PC-3 (cell line): Measurements from ENCODE around the gene C1D. TPM values are rescaled to one million over a fixed set of nuclear protein-coding genes. Genes with fewer than 3 reads are reported as not detected.

ENCODE experiments used
- ATAC-seq: fragments of 200-7000 bp; cut with Tn5 transposase; 2 replicates; pipeline ENCODE4 v1.9.1; 2020; ENCODE audit warnings: mild to moderate bottlenecking, moderate library complexity
- BruUV-seq: library from RNA; stranded (reverse); fragments of 400-500 nt; replicated peaks from 2 replicates; lab custom pipeline; 2021; lab: Mats Ljungman, UMichigan
- CTCF ChIA-PET: fragments of 300-600 bp; sonication (Branson Sonifier 250); formaldehyde crosslinking; loops from one replicate; lab custom pipeline; 2022; ENCODE audit warnings: antibody characterized with exemption; lab: Charles Lee
- POLR2A ChIA-PET: fragments of 300-600 bp; sonication (Branson Sonifier 250); formaldehyde crosslinking; loops from one replicate; lab custom pipeline; 2022; ENCODE audit warnings: antibody characterized with exemption; ENCODE audit not compliant: unreplicated experiment; lab: Charles Lee
- DNase-seq: peaks from one replicate; pipeline ENCODE4 v3.0.0-alpha.2; 2015
- H2AFZ ChIP-seq: fragments of 300-600 bp; sonication (generic); 2 replicates; pipeline ENCODE4 v1.6.0; 2016; ENCODE audit warnings: antibody characterized with exemption, low read length
- H3F3A ChIP-seq: fragments of 300-600 bp; sonication (generic); one replicate; pipeline ENCODE4 v1.6.0; 2017; ENCODE audit warnings: antibody characterized with exemption, low read length, control low read depth, mild to moderate bottlenecking; ENCODE audit not compliant: unreplicated experiment
- H3K27ac ChIP-seq: fragments of 300-600 bp; sonication (generic); 2 replicates; pipeline ENCODE4 v1.5.1; 2016; ENCODE audit warnings: mild to moderate bottlenecking, low read length
- H3K27me3 ChIP-seq: fragments of 300-600 bp; sonication (generic); 2 replicates; pipeline ENCODE4 v1.6.1; 2016; ENCODE audit warnings: low read length, mixed read lengths
- H3K36me3 ChIP-seq: fragments of 300-600 bp; sonication (generic); 2 replicates; pipeline ENCODE4 v1.6.1; 2016; ENCODE audit warnings: low read depth, mixed run types, low read length, mixed read lengths
- H3K4me1 ChIP-seq: fragments of 300-600 bp; sonication (generic); 2 replicates; pipeline ENCODE4 v1.5.1; 2016; ENCODE audit warnings: low read length; ENCODE audit not compliant: insufficient read depth
- H3K4me2 ChIP-seq: fragments of 300-600 bp; sonication (generic); 2 replicates; pipeline ENCODE4 v1.6.0; 2016; ENCODE audit warnings: low read length
- H3K4me3 ChIP-seq: fragments of 300-600 bp; sonication (generic); 2 replicates; pipeline ENCODE4 v1.5.1; 2016; ENCODE audit warnings: mild to moderate bottlenecking, low read length, mixed read lengths
- H3K79me2 ChIP-seq: fragments of 300-600 bp; sonication (generic); 2 replicates; pipeline ENCODE4 v1.6.1; 2017; ENCODE audit warnings: low read length, mixed read lengths
- H3K9ac ChIP-seq: fragments of 300-600 bp; sonication (generic); 2 replicates; pipeline ENCODE4 v1.6.0; 2016; ENCODE audit warnings: mild to moderate bottlenecking, low read length
- H3K9me2 ChIP-seq: fragments of 300-600 bp; sonication (generic); replicated peaks from 2 replicates; pipeline ENCODE4 v1.6.1; 2016; ENCODE audit warnings: mixed run types, low read length, mixed read lengths
- H3K9me3 ChIP-seq: fragments of 300-600 bp; sonication (generic); 2 replicates; pipeline ENCODE4 v1.6.1; 2016; ENCODE audit warnings: low read length, mixed read lengths
- H4K20me1 ChIP-seq: fragments of 300-600 bp; sonication (generic); 2 replicates; pipeline ENCODE4 v1.6.1; 2016; ENCODE audit warnings: low read length, mixed read lengths
- EZH2 ChIP-seq: fragments of 300-600 bp; sonication (generic); IDR thresholded peaks from one replicate; pipeline ENCODE4 v1.6.1; 2017; ENCODE audit warnings: antibody characterized with exemption, mild to moderate bottlenecking, low read length; ENCODE audit not compliant: unreplicated experiment
- EZH2phosphoT487 ChIP-seq: fragments of 300-600 bp; sonication (generic); IDR thresholded peaks from 2 replicates; pipeline ENCODE4 v1.6.1; 2018; ENCODE audit warnings: mild to moderate bottlenecking, antibody characterized with exemption, low read length, borderline replicate concordance
- intact Hi-C: fragments of 100-400 bp; cut with micrococcal nuclease; formaldehyde crosslinking; loops from 2 replicates; pipeline ENCODE4 v1.9.0; 2023
- total RNA-seq: library from RNA; depleted of rRNA; stranded (reverse); fragments of >200 nt; gene quantifications from 2 replicates; pipeline ENCODE4 v1.2.3, GENCODE V29; 2014
- TF ChIP-seq, protein P1 (sequence below): fragments of 300-600 bp; sonication (generic); conservative IDR thresholded peaks from 2 replicates; pipeline ENCODE4 v1.5.1; 2017; ENCODE audit warnings: antibody characterized with exemption, low read depth, mild to moderate bottlenecking, low read length

The C1D gene
- total RNA-seq, 1 experiment from 2014 or later, result 19.1 TPM

DNA sequence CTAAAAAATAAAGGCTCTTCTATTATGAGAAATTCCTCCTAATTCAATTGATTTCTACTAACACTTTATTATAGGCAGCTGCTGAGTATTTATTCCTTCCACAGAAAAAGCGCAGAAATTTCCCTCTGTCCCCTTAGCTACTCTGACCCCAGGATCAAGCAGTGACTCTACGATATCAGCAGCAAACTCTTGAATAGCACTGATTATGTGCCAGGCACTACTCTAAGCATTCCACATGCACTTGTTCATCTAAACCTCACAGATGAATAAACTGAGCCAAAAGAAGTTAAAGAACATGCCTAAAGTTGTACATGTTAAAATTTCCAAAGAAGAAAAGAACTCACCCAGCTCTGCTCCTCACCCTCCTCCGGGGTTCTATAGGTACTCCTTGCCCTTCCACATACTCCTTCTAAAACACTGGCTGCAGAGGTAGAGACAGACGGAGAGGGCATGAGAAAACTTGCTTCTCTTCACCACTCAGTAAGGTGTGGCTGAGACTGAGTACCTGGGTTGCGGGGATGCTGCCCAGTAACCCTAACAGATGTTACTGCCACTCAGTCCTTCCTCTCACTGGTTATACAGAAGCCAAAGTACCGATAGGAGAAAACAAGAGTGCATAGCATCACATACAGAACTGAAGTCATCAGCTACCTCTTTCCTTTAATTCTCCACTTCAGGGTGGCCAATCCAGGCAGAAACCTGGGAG, 9.9 kb downstream of the C1D start:
- ChIA-PET CTCF (no interaction called here), POLR2A (no interaction called here)
- TF ChIP-seq, protein P1, sequence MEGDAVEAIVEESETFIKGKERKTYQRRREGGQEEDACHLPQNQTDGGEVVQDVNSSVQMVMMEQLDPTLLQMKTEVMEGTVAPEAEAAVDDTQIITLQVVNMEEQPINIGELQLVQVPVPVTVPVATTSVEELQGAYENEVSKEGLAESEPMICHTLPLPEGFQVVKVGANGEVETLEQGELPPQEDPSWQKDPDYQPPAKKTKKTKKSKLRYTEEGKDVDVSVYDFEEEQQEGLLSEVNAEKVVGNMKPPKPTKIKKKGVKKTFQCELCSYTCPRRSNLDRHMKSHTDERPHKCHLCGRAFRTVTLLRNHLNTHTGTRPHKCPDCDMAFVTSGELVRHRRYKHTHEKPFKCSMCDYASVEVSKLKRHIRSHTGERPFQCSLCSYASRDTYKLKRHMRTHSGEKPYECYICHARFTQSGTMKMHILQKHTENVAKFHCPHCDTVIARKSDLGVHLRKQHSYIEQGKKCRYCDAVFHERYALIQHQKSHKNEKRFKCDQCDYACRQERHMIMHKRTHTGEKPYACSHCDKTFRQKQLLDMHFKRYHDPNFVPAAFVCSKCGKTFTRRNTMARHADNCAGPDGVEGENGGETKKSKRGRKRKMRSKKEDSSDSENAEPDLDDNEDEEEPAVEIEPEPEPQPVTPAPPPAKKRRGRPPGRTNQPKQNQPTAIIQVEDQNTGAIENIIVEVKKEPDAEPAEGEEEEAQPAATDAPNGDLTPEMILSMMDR, result no peak
- TF ChIP-seq EZH2phosphoT487 (no peak), EZH2 (no peak)
- intact Hi-C loops, result no loop called here
- Histone ChIP-seq H3F3A (no peaks in the 10 kb centered on the region), H3K36me3 (no peaks in the 10 kb centered on the region), H3K27ac (no peak overlapping the region), H3K9me3 (no peaks in the 10 kb centered on the region), H3K4me3 (no peak overlapping the region), H4K20me1 (no peaks in the 10 kb centered on the region), H2AFZ (no peak overlapping the region), H3K4me2 (no peak overlapping the region), H3K27me3 (no peaks in the 10 kb centered on the region), H3K4me1 (peaks cover 2% of the 10 kb centered on the region; the same call in 1 of the 2 replicates), H3K9me2 (no peaks in the 10 kb centered on the region), H3K79me2 (peaks cover 96% of the 10 kb centered on the region), H3K9ac (no peak overlapping the region)
- BruUV-seq, result no TSS peak
- DNase-seq, result no peak
- ATAC-seq, result no peak

DNA sequence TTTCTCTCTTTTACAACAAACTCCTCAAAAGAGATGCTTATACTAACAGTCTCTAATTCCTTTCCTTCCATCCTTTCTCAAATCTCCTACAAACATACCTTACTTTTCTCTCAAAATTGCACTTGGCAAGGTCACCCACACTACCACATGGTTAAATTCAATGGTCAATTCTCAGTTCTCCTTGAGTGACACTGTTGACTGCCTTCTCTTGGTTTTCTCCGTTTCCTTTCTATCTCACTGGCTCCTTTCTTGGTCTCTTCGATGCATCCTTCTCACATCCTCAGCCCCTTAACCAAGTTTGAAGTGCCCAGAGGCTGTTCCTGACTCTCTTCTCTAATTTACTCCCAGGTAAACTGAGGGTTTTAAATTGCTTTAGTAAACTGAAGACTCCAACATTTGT, 12.5 kb downstream of the C1D start:
- H3K27ac ChIP-seq, result no peak overlapping the region
- no peak for TF ChIP-seq EZH2
- TF ChIP-seq, protein P1, result no peak
- no peak overlapping the region for H3K4me2 ChIP-seq
- ATAC-seq, result no peak
- POLR2A ChIA-PET, result no interaction called here
- BruUV-seq, result no TSS peak
- H3K4me1 ChIP-seq, result peaks cover 15% of the 10 kb centered on the region
- H3K4me3 ChIP-seq, result no peak overlapping the region
- no peaks in the 10 kb centered on the region for H4K20me1 ChIP-seq
- H3K9ac ChIP-seq, result no peak overlapping the region
- H3K9me3 ChIP-seq, result no peaks in the 10 kb centered on the region
- peaks cover 84% of the 10 kb centered on the region for H3K79me2 ChIP-seq
- CTCF ChIA-PET, result no interaction called here
- H2AFZ ChIP-seq, result no peak overlapping the region
- H3K9me2 ChIP-seq, result no peaks in the 10 kb centered on the region
- H3K36me3 ChIP-seq, result no peaks in the 10 kb centered on the region
- H3K27me3 ChIP-seq, result no peaks in the 10 kb centered on the region
- intact Hi-C loops, result no loop called here
- no peak for DNase-seq
- H3F3A ChIP-seq, result no peaks in the 10 kb centered on the region

DNA sequence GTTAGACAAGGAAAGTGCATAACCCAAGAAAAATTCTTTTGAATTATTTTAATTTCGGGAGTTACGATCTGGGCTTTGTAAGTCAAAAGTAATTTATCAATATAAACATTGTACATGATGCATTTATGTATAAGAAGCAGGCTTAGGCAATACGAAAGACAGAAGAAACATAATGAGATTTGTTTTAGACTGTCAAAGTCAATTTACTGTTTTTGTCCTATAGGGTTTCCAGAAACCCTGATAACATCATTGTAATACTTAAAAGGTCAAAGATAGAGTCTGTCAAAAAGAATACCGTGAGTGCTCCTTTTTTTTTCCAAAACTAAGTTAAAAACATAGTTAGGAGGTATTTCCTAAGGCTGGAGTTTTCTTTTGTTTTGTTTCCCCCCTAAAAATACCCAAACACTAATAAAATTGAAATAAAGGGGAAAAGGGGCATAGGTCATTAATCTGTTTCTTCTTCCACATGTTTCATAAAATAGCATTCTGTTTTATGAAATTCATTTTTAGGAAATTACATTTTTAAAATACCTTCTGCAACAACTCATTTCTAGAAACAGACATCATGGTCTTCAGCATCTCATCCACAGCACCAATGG, 16.1 kb downstream of the C1D start:
- ChIA-PET POLR2A (no interaction called here), CTCF (interaction anchor here (0.7 kb wide), 1 partner anchor 49 kb away, joined by 5 read pairs; no protein-coding TSS in a partner anchor)

More for the DNA sequence above, 16.1 kb downstream of the C1D start:
- Histone ChIP-seq H3K79me2 (peaks cover 54% of the 10 kb centered on the region), H3K9me3 (no peaks in the 10 kb centered on the region), H2AFZ (no peak overlapping the region), H3K36me3 (peaks cover 3% of the 10 kb centered on the region; the same call in 1 of the 2 replicates), H3K4me3 (no peak overlapping the region), H3F3A (no peaks in the 10 kb centered on the region), H4K20me1 (no peaks in the 10 kb centered on the region), H3K27ac (peak overlapping the region; percentile 90; the same call in 1 of the 2 replicates), H3K9ac (no peak overlapping the region), H3K4me1 (peaks cover 37% of the 10 kb centered on the region), H3K27me3 (no peaks in the 10 kb centered on the region), H3K4me2 (no peak overlapping the region), H3K9me2 (no peaks in the 10 kb centered on the region)
- ATAC-seq (no peak), DNase-seq (no peak)
- no TSS peak for BruUV-seq
- TF ChIP-seq, protein P1, result no peak
- TF ChIP-seq EZH2 (no peak), EZH2phosphoT487 (no peak)
- intact Hi-C loops, result no loop called here
